ENCODE results near the gene ACSS3.

The ACSS3 gene

GRCh38 chr12:81245458-81245857 is 167.6 kb downstream of the ACSS3 start:
- H3K4me3 ChIP-seq (ENCODE audit: low read length) = no peak overlapping the region
- TF ChIP-seq CTCF (conservative IDR thresholded peaks at IDR 0.05; ENCODE audit: low read depth, low read length) = no peak
- no peak for DNase-seq (ENCODE audit: low read depth)

- no peak overlapping the region for H3K4me3 ChIP-seq (ENCODE audit: low read length)
- no peak for TF ChIP-seq CTCF (conservative IDR thresholded peaks at IDR 0.05; ENCODE audit: low read depth, low read length)
- DNase-seq (ENCODE audit: low read depth) = no peak
These were observed 168.2 kb downstream of the ACSS3 start for GRCh38 chr12:81245907-81246570.

GRCh38 chr12:81249976-81250375 is 172.1 kb downstream of the ACSS3 start:
- TF ChIP-seq CTCF (conservative IDR thresholded peaks at IDR 0.05; ENCODE audit: low read depth, low read length) = no peak
- no peak for DNase-seq (ENCODE audit: low read depth)
- H3K4me3 ChIP-seq (ENCODE audit: low read length) = no peak overlapping the region

GRCh38 chr12:81252228-81252627 is 174.3 kb downstream of the ACSS3 start:
- DNase-seq (ENCODE audit: low read depth) = no peak
- H3K4me3 ChIP-seq (ENCODE audit: low read length) = no peak overlapping the region
- no peak for TF ChIP-seq CTCF (conservative IDR thresholded peaks at IDR 0.05; ENCODE audit: low read depth, low read length)

- H3K4me3 ChIP-seq (ENCODE audit: low read length) = no peak overlapping the region
- no peak for DNase-seq (ENCODE audit: low read depth)
- no peak for TF ChIP-seq CTCF (conservative IDR thresholded peaks at IDR 0.05; ENCODE audit: low read depth, low read length)
These were observed 175.5 kb downstream of the ACSS3 start for GRCh38 chr12:81253360-81253759.

- TF ChIP-seq CTCF (conservative IDR thresholded peaks at IDR 0.05; ENCODE audit: low read depth, low read length) = no peak
- no peak for DNase-seq (ENCODE audit: low read depth)
- H3K4me3 ChIP-seq (ENCODE audit: low read length) = no peak overlapping the region
These were observed 177.6 kb downstream of the ACSS3 start for GRCh38 chr12:81255456-81255855.

GRCh38 chr12:81255947-81256346 is 178.1 kb downstream of the ACSS3 start:
- H3K4me3 ChIP-seq (ENCODE audit: low read length) = no peak overlapping the region
- TF ChIP-seq CTCF (conservative IDR thresholded peaks at IDR 0.05; ENCODE audit: low read depth, low read length) = no peak
- no peak for DNase-seq (ENCODE audit: low read depth)
